ENCODE results near the gene FKBP1C.

- TF ChIP-seq CTCF (IDR thresholded peaks at IDR 0.05) (no peak), POLR2A (IDR thresholded peaks at IDR 0.05) (no peak)
These were observed 13.5 kb upstream of the FKBP1C start for GRCh38 chr6:63197741-63198140.
